GM18868 (cell line): Measurements from ENCODE around the gene DPY30.
"Not testable (repeated sequence)": the region's sequence is repeated elsewhere in the genome, so short reads cannot be mapped to it uniquely, and the experiment has no call there.

ENCODE experiments used
- ATAC-seq: cut with Tn5 transposase; IDR thresholded peaks from one replicate; pipeline ENCODE4 v1.9.1; 2021; ENCODE audit warnings: mild to moderate bottlenecking, moderate library complexity; ENCODE audit not compliant: unreplicated experiment

Gene DPY30

GRCh38 chr2:32039447-32040219, at the start of gene DPY30:
Gene DPY30 (minus strand): TSS chr2:32039805. CDS start chr2:32039456, 349 bp downstream.
- ATAC-seq = peak; percentile 85

GRCh38 chr2:32074134-32074506, 34.5 kb upstream of the DPY30 start:
- no peak for ATAC-seq

GRCh38 chr2:32067549-32067948, 27.9 kb upstream of the DPY30 start:
- no peak for ATAC-seq

- ATAC-seq = no peak
Observed at GRCh38 chr2:32064713-32065112, 25.1 kb upstream of the DPY30 start.

GRCh38 chr2:32064021-32064601, 24.5 kb upstream of the DPY30 start:
- ATAC-seq = peak; percentile 10

- peak; percentile 94 for ATAC-seq
Observed at GRCh38 chr2:32063310-32064020, 23.9 kb upstream of the DPY30 start, which contains the start of gene SPAST. Gene SPAST (plus strand): TSS chr2:32063556. CDS start chr2:32063832, 276 bp downstream.

- ATAC-seq = no peak
Observed at GRCh38 chr2:32061973-32062861, 22.6 kb upstream of the DPY30 start.

- ATAC-seq = no peak
Observed at GRCh38 chr2:32061430-32061829, 21.8 kb upstream of the DPY30 start.

GRCh38 chr2:32060266-32060665, 20.7 kb upstream of the DPY30 start:
- no peak for ATAC-seq

- no peak for ATAC-seq
Observed at GRCh38 chr2:32058130-32058529, 18.5 kb upstream of the DPY30 start.

GRCh38 chr2:32054583-32054982, 15.0 kb upstream of the DPY30 start:
- not testable (repeated sequence) for ATAC-seq

GRCh38 chr2:32051836-32052439, 12.3 kb upstream of the DPY30 start:
- ATAC-seq = no peak

GRCh38 chr2:32043561-32043960, 4.0 kb upstream of the DPY30 start:
- ATAC-seq = no peak

GRCh38 chr2:32034198-32034887, 5.3 kb downstream of the DPY30 start:
- not testable (repeated sequence) for ATAC-seq

- not testable (repeated sequence) for ATAC-seq
Observed at GRCh38 chr2:32018789-32019482, 20.7 kb downstream of the DPY30 start.

- ATAC-seq = no peak
Observed at GRCh38 chr2:32012872-32013271, 26.7 kb downstream of the DPY30 start.

GRCh38 chr2:32011485-32011960, 28.1 kb downstream of the DPY30 start:
- ATAC-seq = no peak

- peak; percentile 64 for ATAC-seq
Observed at GRCh38 chr2:32010670-32011484, 28.7 kb downstream of the DPY30 start, which contains the start of gene MEMO1. Gene MEMO1 (minus strand): TSS chr2:32011008. CDS start chr2:32010247, 761 bp downstream.
